ENCODE data around the gene MYLIP.

MYLIP gene

GRCh38 chr6:16150098-16150497 is 21.2 kb downstream of the MYLIP start:
- no peaks in the 10 kb centered on the region for H3K27me3 ChIP-seq (replicated peaks; ENCODE audit: insufficient read depth, low read length)
- no peak overlapping the region for H3K4me3 ChIP-seq (ENCODE audit: low read length)
- TF ChIP-seq EZH2phosphoT487 (IDR thresholded peaks at IDR 0.05; ENCODE audit: low read length) = no peak
- no peak for TF ChIP-seq CTCF (IDR thresholded peaks at IDR 0.05; ENCODE audit: low read length)
- no peak for TF ChIP-seq EZH2 (optimal IDR thresholded peaks at IDR 0.05; ENCODE audit: low read depth, low read length)
- peaks cover 15% of the 10 kb centered on the region; the same call in 1 of the 2 replicates for H3K36me3 ChIP-seq (replicated peaks; ENCODE audit: insufficient read depth, low read length)
- no peaks in the 10 kb centered on the region for H3K4me1 ChIP-seq (ENCODE audit: low read length)
- no peak overlapping the region for H3K4me2 ChIP-seq (ENCODE audit: low read depth, low read length)
- peaks cover 18% of the 10 kb centered on the region; the same call in 1 of the 2 replicates for H3K79me2 ChIP-seq (ENCODE audit: low read length)
- no peaks in the 10 kb centered on the region for H3K9me3 ChIP-seq (replicated peaks; ENCODE audit: insufficient read depth, low read length)
- no peaks in the 10 kb centered on the region for H4K20me1 ChIP-seq (ENCODE audit: insufficient read depth, low read length)
- H3F3A ChIP-seq (ENCODE audit: insufficient read depth, low read length) = no peaks in the 10 kb centered on the region; the same call in 1 of the 2 replicates
- H3K27ac ChIP-seq (ENCODE audit: low read length) = no peak overlapping the region
- H3K9ac ChIP-seq (ENCODE audit: low read length) = no peak overlapping the region
- H2AFZ ChIP-seq (ENCODE audit: low read length) = no peak overlapping the region
- DNase-seq = no peak
- no peaks in the 10 kb centered on the region for H3K9me2 ChIP-seq (replicated peaks; ENCODE audit: insufficient read depth, low read length)

- Histone ChIP-seq H4K20me1 (ENCODE audit: insufficient read depth, low read length) (no peaks in the 10 kb centered on the region), H3K9ac (ENCODE audit: low read length) (no peak overlapping the region), H3K79me2 (ENCODE audit: low read length) (no peaks in the 10 kb centered on the region), H3K4me3 (ENCODE audit: low read length) (no peak overlapping the region), H3K27ac (ENCODE audit: low read length) (no peak overlapping the region), H3F3A (ENCODE audit: insufficient read depth, low read length) (no peaks in the 10 kb centered on the region; the same call in 1 of the 2 replicates), H2AFZ (ENCODE audit: low read length) (no peak overlapping the region), H3K4me1 (ENCODE audit: low read length) (no peaks in the 10 kb centered on the region), H3K4me2 (ENCODE audit: low read depth, low read length) (no peak overlapping the region), H3K27me3 (replicated peaks; ENCODE audit: insufficient read depth, low read length) (no peaks in the 10 kb centered on the region), H3K9me3 (replicated peaks; ENCODE audit: insufficient read depth, low read length) (0 out of 2 replicates have a peak, but pooled peaks cover 2% of the 10 kb centered on the region), H3K9me2 (replicated peaks; ENCODE audit: insufficient read depth, low read length) (no peaks in the 10 kb centered on the region), H3K36me3 (replicated peaks; ENCODE audit: insufficient read depth, low read length) (no peaks in the 10 kb centered on the region; the same call in 1 of the 2 replicates)
- TF ChIP-seq EZH2phosphoT487 (IDR thresholded peaks at IDR 0.05; ENCODE audit: low read length) (no peak), EZH2 (optimal IDR thresholded peaks at IDR 0.05; ENCODE audit: low read depth, low read length) (no peak), CTCF (IDR thresholded peaks at IDR 0.05; ENCODE audit: low read length) (no peak)
- DNase-seq = no peak
Measured at GRCh38 chr6:16153211-16153820, 24.4 kb downstream of the MYLIP start.

GRCh38 chr6:16154904-16155303 is 26.0 kb downstream of the MYLIP start:
- no peak overlapping the region for H3K27ac ChIP-seq (ENCODE audit: low read length)

More at GRCh38 chr6:16154904-16155303, 26.0 kb downstream of the MYLIP start:
- Histone ChIP-seq H3K79me2 (ENCODE audit: low read length) (no peaks in the 10 kb centered on the region), H3K4me1 (ENCODE audit: low read length) (no peaks in the 10 kb centered on the region), H3K4me3 (ENCODE audit: low read length) (no peak overlapping the region), H3K36me3 (replicated peaks; ENCODE audit: insufficient read depth, low read length) (no peaks in the 10 kb centered on the region), H4K20me1 (ENCODE audit: insufficient read depth, low read length) (no peaks in the 10 kb centered on the region), H3K4me2 (ENCODE audit: low read depth, low read length) (no peak overlapping the region), H3F3A (ENCODE audit: insufficient read depth, low read length) (no peaks in the 10 kb centered on the region; the same call in 1 of the 2 replicates), H3K9me3 (replicated peaks; ENCODE audit: insufficient read depth, low read length) (0 out of 2 replicates have a peak, but pooled peaks cover 2% of the 10 kb centered on the region), H3K27me3 (replicated peaks; ENCODE audit: insufficient read depth, low read length) (no peaks in the 10 kb centered on the region), H2AFZ (ENCODE audit: low read length) (no peak overlapping the region), H3K9ac (ENCODE audit: low read length) (no peak overlapping the region), H3K9me2 (replicated peaks; ENCODE audit: insufficient read depth, low read length) (no peaks in the 10 kb centered on the region)
- DNase-seq = no peak
- TF ChIP-seq EZH2 (optimal IDR thresholded peaks at IDR 0.05; ENCODE audit: low read depth, low read length) = no peak
- TF ChIP-seq EZH2phosphoT487 (IDR thresholded peaks at IDR 0.05; ENCODE audit: low read length) = no peak
- no peak for TF ChIP-seq CTCF (IDR thresholded peaks at IDR 0.05; ENCODE audit: low read length)

Measured in MM.1S (cell line).